Right lobe of liver (tissue), 4 donors: Measurements from ENCODE around the gene SUMO2.

Experiments used
- POLR2A ChIP-seq: fragments of 450-650 bp; IDR thresholded peaks from one replicate; pipeline ENCODE4 v1.6.1; 2017; ENCODE audit warnings: antibody characterized with exemption, mild to moderate bottlenecking
- TF ChIP-seq, protein P1 (sequence below), 4 donors: fragments of 200-600 bp in 3 of 4; fragments of 450-650 bp in 1 of 4; IDR thresholded peaks; one replicate each; pipeline versions ENCODE4 v1.5.1 to v1.8.0; 2016 to 2022; ENCODE audit warnings: antibody characterized with exemption in 4 of 4, mild to moderate bottlenecking in 2 of 4
- donor health status: DM: no; HTN: no; CAD: no.
- donor health status: DM: no; HTN: no; CAD: no.
- donor health status: DM: no; HTN: yes; CAD: no.

DNA sequence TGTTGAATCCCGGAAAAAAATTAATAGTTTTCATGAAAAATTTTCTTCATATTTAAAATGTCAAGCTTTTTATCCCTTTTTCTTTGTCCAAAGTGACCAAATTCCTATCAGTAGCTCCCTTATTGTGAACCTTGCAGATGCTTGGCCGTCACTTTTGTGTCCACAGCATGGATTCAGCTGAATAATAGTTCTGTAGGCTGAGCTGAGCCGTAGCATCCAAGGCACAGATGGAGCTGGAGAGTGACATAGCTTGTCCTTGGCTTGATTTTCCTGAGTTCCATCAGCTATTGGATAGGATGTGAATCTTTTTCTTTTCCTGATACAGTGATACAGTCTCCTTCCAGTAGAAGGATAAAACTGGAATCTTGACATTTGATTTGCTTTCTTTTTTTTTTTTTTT lies 26.3 kb upstream of the SUMO2 start:
- no peak for TF ChIP-seq POLR2A
- TF ChIP-seq, protein P1, sequence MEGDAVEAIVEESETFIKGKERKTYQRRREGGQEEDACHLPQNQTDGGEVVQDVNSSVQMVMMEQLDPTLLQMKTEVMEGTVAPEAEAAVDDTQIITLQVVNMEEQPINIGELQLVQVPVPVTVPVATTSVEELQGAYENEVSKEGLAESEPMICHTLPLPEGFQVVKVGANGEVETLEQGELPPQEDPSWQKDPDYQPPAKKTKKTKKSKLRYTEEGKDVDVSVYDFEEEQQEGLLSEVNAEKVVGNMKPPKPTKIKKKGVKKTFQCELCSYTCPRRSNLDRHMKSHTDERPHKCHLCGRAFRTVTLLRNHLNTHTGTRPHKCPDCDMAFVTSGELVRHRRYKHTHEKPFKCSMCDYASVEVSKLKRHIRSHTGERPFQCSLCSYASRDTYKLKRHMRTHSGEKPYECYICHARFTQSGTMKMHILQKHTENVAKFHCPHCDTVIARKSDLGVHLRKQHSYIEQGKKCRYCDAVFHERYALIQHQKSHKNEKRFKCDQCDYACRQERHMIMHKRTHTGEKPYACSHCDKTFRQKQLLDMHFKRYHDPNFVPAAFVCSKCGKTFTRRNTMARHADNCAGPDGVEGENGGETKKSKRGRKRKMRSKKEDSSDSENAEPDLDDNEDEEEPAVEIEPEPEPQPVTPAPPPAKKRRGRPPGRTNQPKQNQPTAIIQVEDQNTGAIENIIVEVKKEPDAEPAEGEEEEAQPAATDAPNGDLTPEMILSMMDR (IDR thresholded peaks at IDR 0.05) = no peak
